ENCODE results near the gene MCTP2.

Gene MCTP2, protein sequence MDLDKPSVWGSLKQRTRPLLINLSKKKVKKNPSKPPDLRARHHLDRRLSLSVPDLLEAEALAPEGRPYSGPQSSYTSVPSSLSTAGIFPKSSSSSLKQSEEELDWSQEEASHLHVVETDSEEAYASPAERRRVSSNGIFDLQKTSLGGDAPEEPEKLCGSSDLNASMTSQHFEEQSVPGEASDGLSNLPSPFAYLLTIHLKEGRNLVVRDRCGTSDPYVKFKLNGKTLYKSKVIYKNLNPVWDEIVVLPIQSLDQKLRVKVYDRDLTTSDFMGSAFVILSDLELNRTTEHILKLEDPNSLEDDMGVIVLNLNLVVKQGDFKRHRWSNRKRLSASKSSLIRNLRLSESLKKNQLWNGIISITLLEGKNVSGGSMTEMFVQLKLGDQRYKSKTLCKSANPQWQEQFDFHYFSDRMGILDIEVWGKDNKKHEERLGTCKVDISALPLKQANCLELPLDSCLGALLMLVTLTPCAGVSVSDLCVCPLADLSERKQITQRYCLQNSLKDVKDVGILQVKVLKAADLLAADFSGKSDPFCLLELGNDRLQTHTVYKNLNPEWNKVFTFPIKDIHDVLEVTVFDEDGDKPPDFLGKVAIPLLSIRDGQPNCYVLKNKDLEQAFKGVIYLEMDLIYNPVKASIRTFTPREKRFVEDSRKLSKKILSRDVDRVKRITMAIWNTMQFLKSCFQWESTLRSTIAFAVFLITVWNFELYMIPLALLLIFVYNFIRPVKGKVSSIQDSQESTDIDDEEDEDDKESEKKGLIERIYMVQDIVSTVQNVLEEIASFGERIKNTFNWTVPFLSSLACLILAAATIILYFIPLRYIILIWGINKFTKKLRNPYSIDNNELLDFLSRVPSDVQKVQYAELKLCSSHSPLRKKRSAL

DNA sequence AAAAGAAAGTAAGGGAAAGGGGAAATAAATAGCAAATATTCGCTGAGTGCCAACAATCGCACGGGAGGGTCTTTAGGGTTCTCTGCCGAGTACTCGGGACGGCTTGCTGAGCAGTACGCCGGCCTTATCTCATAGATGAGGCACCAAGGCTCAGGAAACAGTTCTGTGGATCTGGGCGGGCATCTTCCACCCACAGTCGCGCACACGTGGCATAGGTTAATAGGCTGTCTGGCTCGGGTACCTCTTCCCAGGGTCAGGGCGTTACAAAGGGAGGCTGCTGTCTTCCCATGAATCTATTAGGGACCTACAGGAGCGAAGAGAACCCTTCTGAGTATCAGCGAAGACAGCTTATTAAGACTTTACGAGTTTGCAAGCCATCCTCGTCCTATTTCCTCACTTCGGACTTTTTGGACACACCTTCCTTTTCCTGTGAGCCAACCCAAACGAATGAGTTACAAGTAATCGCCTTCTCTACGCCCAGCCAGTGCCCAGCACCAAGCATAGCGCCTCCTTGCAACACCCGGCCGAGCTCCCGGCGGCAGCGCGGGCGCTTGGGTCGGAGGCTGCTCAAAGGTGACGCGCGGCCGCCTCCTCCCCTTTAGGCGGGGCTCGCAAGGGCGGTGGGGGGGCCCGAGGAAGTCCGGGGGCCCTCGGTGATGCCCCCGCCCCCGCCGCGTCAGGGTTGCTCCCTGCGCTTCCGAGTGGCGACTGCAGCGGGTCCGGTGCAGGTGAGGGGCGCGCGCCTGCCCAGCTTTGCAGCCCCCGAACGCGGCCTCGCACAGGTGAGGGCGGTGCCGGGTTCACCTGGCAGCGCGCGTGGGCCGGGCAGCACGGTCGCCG is at the start of gene MCTP2:
Gene MCTP2 (plus strand): TSS at position 679 of the 840 bp plus-strand sequence. CDS start 66,705 bp downstream, outside the sequence.
- H3K27ac ChIP-seq (ENCODE audit: low read length) = no peak within 1 kb of the TSS
- WGBS (ENCODE audit: insufficient coverage, insufficient read length) = no CpG with 5 or more reads among the region's 66 CpGs

DNA sequence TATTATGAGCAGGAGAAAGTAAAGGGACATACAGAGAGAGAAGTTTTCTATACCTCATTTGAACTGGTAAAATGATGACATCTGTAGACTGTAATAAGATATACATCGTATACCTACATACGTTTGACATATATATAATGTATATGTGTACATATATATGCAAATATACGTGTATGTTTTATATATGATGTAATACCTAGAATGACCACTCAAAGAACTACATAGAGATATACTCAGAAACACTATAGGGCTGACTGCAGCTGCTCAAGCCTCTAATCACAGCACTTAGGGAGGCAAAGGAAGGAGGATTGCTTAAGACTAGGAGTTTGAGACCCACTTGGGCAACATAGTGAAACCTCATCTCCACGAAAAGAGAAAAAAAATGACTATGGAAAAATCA is 48.5 kb upstream of the MCTP2 start:
- DNase-seq (ENCODE audit: low read depth, low spot score) = no peak
- no peak overlapping the region for H3K27ac ChIP-seq (ENCODE audit: low read length)
- no peaks in the 10 kb centered on the region for H3K4me1 ChIP-seq (ENCODE audit: control insufficient read depth, insufficient read depth, low read length)
- H3K27me3 ChIP-seq (ENCODE audit: control insufficient read depth, insufficient read depth, low read length) = no peaks in the 10 kb centered on the region
- H3K4me3 ChIP-seq (ENCODE audit: low read length) = no peak overlapping the region
- WGBS (ENCODE audit: insufficient coverage, insufficient read length) = no CpG with 5 or more reads among the region's 4 CpGs
- H3K9me3 ChIP-seq (ENCODE audit: control insufficient read depth, insufficient read depth, low read length) = no peaks in the 10 kb centered on the region
- no peaks in the 10 kb centered on the region for H3K36me3 ChIP-seq (ENCODE audit: control insufficient read depth, insufficient read depth, low read length)

More for the DNA sequence above, at the start of gene MCTP2:
- Histone ChIP-seq H3K36me3 (ENCODE audit: control insufficient read depth, insufficient read depth, low read length) (no peaks in the 10 kb centered on the region), H3K27me3 (ENCODE audit: control insufficient read depth, insufficient read depth, low read length) (peaks cover 6% of the 10 kb centered on the region; the same call in 1 of the 2 replicates), H3K4me1 (ENCODE audit: control insufficient read depth, insufficient read depth, low read length) (no peaks in the 10 kb centered on the region), H3K9me3 (ENCODE audit: control insufficient read depth, insufficient read depth, low read length) (no peaks in the 10 kb centered on the region), H3K4me3 (ENCODE audit: low read length) (peak within 1 kb of the TSS; percentile 76; the same call in 1 of the 2 replicates)
- DNase-seq (ENCODE audit: low read depth, low spot score) = no peak

DNA sequence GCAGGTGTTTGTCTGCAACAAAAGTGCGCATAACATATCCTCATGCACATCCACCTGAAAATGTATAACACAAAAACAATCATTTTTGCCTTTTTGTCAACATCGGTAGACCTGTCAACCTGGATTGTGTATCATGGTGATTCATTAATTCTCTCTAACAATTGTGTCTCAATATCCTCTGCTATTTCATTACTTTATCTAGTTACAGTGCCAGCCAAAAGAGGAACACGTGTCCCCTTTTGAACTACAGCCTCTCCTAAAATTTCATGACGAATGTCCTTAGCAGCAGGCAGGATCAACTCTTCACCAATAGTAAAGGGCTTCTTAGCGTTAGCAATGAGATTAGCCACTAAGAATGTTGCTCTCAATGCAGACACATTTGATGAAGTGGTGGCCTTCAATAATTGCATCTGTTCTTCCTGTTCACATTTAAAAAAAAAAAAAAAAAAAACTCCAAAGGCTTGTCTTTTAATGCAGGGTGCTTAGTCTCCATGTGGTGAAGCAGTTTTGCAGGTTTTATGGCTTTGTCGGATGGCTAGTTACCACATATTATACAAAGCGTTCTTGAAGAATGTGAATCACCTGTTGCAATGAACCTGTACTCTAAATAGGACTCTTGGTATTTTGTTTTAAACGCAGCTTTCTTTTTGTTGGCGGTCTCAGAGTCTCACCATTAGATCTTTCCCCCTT is 45.7 kb upstream of the MCTP2 start:
- no peaks in the 10 kb centered on the region for H3K27me3 ChIP-seq (ENCODE audit: control insufficient read depth, insufficient read depth, low read length)
- H3K9me3 ChIP-seq (ENCODE audit: control insufficient read depth, insufficient read depth, low read length) = no peaks in the 10 kb centered on the region
- DNase-seq (ENCODE audit: low read depth, low spot score) = no peak
- no peaks in the 10 kb centered on the region for H3K36me3 ChIP-seq (ENCODE audit: control insufficient read depth, insufficient read depth, low read length)
- WGBS (ENCODE audit: insufficient coverage, insufficient read length) = no CpG with 5 or more reads among the region's 9 CpGs
- no peak overlapping the region for H3K27ac ChIP-seq (ENCODE audit: low read length)
- H3K4me1 ChIP-seq (ENCODE audit: control insufficient read depth, insufficient read depth, low read length) = no peaks in the 10 kb centered on the region
- no peak overlapping the region for H3K4me3 ChIP-seq (ENCODE audit: low read length)

DNA sequence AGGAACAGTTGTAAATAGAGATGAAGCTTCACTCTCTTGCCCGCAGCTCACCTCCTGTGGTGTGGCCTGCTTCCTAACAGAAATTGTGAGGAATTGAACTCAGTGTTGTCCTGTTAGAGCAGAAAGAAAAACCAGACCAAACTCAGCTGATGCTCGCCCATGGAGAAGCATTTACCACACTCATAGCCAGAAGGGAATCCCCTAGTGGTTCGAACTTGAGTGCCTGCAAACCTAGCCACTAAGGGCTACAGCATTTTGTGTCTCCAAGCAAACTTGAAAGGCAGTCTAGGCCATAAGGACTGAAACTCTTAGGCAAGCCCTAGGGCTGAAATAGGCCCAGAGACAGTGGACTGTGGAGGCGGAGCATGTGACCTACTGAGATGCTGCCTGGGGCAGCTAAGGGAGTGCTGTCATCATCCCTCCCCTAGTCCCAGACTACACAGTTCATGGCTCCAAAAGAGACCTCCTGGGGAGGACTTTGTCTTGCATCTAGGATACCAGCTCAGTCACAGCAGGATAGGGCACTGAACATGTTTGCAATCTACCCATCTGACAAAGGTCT is 44.5 kb upstream of the MCTP2 start:
- Histone ChIP-seq H3K9me3 (ENCODE audit: control insufficient read depth, insufficient read depth, low read length) (no peaks in the 10 kb centered on the region), H3K4me1 (ENCODE audit: control insufficient read depth, insufficient read depth, low read length) (no peaks in the 10 kb centered on the region), H3K4me3 (ENCODE audit: low read length) (no peak overlapping the region), H3K27me3 (ENCODE audit: control insufficient read depth, insufficient read depth, low read length) (no peaks in the 10 kb centered on the region), H3K27ac (ENCODE audit: low read length) (no peak overlapping the region), H3K36me3 (ENCODE audit: control insufficient read depth, insufficient read depth, low read length) (no peaks in the 10 kb centered on the region)
- no peak for DNase-seq (ENCODE audit: low read depth, low spot score)
- no CpG with 5 or more reads among the region's 4 CpGs for WGBS (ENCODE audit: insufficient coverage, insufficient read length)

DNA sequence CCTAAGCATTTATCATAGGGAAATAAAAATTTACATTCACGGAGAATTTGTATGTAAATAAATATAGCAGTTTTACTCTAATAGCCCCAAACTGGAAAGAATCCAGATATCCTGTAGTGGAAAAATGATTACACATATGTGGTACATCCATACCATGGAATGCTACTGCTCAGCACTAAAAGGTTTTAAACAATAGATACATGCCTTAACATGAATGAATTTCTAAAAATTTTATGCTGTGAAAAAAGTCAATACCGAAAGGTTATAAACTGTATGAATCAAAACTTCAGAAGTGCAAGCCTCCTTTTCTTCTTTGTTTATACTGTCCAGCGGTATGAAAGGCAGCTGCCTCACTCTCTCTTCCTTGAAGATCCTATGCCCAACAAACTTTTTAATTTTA is 37.5 kb upstream of the MCTP2 start:
- Histone ChIP-seq H3K27ac (ENCODE audit: low read length) (no peak overlapping the region), H3K4me1 (ENCODE audit: control insufficient read depth, insufficient read depth, low read length) (no peaks in the 10 kb centered on the region), H3K9me3 (ENCODE audit: control insufficient read depth, insufficient read depth, low read length) (no peaks in the 10 kb centered on the region), H3K36me3 (ENCODE audit: control insufficient read depth, insufficient read depth, low read length) (no peaks in the 10 kb centered on the region), H3K27me3 (ENCODE audit: control insufficient read depth, insufficient read depth, low read length) (no peaks in the 10 kb centered on the region), H3K4me3 (ENCODE audit: low read length) (no peak overlapping the region)
- DNase-seq (ENCODE audit: low read depth, low spot score) = no peak
- WGBS (ENCODE audit: insufficient coverage, insufficient read length) = no CpG with 5 or more reads among the region's 3 CpGs

DNA sequence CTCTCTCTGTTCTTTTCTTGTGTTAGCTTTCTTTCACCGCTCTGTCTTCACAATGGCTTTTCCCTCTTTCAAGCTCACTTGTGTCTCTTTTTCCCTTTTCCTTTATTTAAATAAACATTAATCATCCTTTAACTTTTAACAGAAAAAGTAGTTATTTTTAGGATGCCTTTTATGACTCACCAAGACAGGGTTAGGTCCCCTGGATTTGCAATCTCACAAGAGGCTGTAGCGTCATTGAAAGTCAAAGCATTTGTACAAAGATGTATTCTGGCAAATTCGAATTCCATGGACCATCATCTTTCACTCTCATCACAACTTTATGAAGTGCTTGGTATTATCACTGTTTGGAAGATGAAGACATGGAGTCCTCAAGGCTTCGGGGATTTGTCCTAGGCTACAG is 34.8 kb upstream of the MCTP2 start:
- DNase-seq (ENCODE audit: low read depth, low spot score) = no peak
- Histone ChIP-seq H3K27ac (ENCODE audit: low read length) (no peak overlapping the region), H3K9me3 (ENCODE audit: control insufficient read depth, insufficient read depth, low read length) (no peaks in the 10 kb centered on the region), H3K4me1 (ENCODE audit: control insufficient read depth, insufficient read depth, low read length) (no peaks in the 10 kb centered on the region), H3K36me3 (ENCODE audit: control insufficient read depth, insufficient read depth, low read length) (no peaks in the 10 kb centered on the region), H3K27me3 (ENCODE audit: control insufficient read depth, insufficient read depth, low read length) (no peaks in the 10 kb centered on the region), H3K4me3 (ENCODE audit: low read length) (no peak overlapping the region)
- WGBS (ENCODE audit: insufficient coverage, insufficient read length) = no CpG with 5 or more reads among the region's 4 CpGs

DNA sequence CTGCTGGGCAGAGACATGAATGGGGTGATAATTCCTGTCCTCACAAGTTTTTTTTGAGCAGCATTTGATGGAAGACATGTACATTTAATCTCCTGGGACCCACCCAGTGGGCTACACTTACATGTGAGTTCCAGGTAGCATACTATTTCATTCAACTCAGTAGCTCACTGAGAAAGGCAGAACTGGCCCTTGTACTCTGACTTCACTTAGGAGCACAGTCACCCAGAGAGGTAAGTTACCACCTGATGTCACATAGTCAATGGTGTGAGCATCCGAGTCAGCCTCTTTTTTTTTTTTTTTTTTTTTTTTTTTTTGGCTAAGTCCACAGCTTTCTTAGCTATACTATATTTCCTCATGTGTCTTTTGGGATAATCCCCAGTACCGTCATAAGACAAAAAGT is 32.7 kb upstream of the MCTP2 start:
- Histone ChIP-seq H3K36me3 (ENCODE audit: control insufficient read depth, insufficient read depth, low read length) (no peaks in the 10 kb centered on the region), H3K27me3 (ENCODE audit: control insufficient read depth, insufficient read depth, low read length) (no peaks in the 10 kb centered on the region), H3K4me1 (ENCODE audit: control insufficient read depth, insufficient read depth, low read length) (no peaks in the 10 kb centered on the region), H3K4me3 (ENCODE audit: low read length) (no peak overlapping the region), H3K27ac (ENCODE audit: low read length) (no peak overlapping the region), H3K9me3 (ENCODE audit: control insufficient read depth, insufficient read depth, low read length) (no peaks in the 10 kb centered on the region)
- WGBS (ENCODE audit: insufficient coverage, insufficient read length) = no CpG with 5 or more reads among the region's 2 CpGs
- no peak for DNase-seq (ENCODE audit: low read depth, low spot score)

DNA sequence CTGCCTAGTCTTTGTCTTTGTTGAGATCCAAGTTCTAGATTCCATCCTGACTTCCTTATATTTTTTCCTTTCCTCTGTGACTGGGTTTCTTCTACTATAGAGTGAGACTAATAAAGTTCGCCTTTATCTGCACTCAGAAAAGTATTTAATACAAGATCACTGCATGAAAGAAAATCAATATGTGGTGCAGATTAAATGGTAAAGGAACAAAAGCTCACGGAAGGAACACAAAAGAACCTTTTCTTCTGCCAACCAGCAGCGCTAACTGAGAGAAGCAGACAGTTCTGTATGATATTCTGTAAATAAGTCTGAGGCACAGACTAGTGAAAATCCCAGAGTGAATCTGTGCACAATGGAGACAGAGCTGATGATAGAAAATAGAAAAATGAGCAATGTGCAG is 31.6 kb upstream of the MCTP2 start:
- no peaks in the 10 kb centered on the region for H3K9me3 ChIP-seq (ENCODE audit: control insufficient read depth, insufficient read depth, low read length)
- no peaks in the 10 kb centered on the region for H3K27me3 ChIP-seq (ENCODE audit: control insufficient read depth, insufficient read depth, low read length)
- WGBS (ENCODE audit: insufficient coverage, insufficient read length) = no CpG with 5 or more reads among the region's 3 CpGs
- DNase-seq (ENCODE audit: low read depth, low spot score) = no peak
- H3K4me3 ChIP-seq (ENCODE audit: low read length) = no peak overlapping the region
- H3K27ac ChIP-seq (ENCODE audit: low read length) = no peak overlapping the region
- no peaks in the 10 kb centered on the region for H3K4me1 ChIP-seq (ENCODE audit: control insufficient read depth, insufficient read depth, low read length)
- H3K36me3 ChIP-seq (ENCODE audit: control insufficient read depth, insufficient read depth, low read length) = no peaks in the 10 kb centered on the region

DNA sequence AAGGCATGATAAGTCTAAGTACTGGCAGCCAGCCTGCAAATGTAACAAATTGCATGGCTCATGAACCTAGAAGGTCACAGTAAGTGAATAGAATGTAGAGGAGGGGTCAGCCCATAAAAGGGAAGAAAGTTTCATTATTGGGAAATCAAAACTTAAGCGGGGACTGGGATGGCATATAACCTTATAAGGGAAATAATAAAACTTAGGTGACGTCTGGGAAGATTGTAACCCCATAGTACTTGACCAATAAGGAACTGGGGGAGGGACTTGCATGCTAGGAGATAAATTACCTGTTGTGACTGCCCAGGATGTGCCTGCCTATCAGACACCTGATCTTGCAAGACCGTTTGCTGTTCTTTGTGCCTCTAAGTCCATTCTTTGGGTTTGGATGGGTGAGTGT is 28.1 kb upstream of the MCTP2 start:
- no peak for DNase-seq (ENCODE audit: low read depth, low spot score)
- no CpG with 5 or more reads among the region's 3 CpGs for WGBS (ENCODE audit: insufficient coverage, insufficient read length)
- Histone ChIP-seq H3K4me3 (ENCODE audit: low read length) (no peak overlapping the region), H3K27ac (ENCODE audit: low read length) (no peak overlapping the region), H3K27me3 (ENCODE audit: control insufficient read depth, insufficient read depth, low read length) (no peaks in the 10 kb centered on the region), H3K36me3 (ENCODE audit: control insufficient read depth, insufficient read depth, low read length) (no peaks in the 10 kb centered on the region), H3K9me3 (ENCODE audit: control insufficient read depth, insufficient read depth, low read length) (no peaks in the 10 kb centered on the region), H3K4me1 (ENCODE audit: control insufficient read depth, insufficient read depth, low read length) (no peaks in the 10 kb centered on the region)

All from iPS DF 6.9 (cell line).